Measurements from ENCODE around the gene LAPTM5.
A peak's percentile ranks its signal among the peaks of the same experiment; 100 is the strongest.

Gene LAPTM5

GRCh38 chr1:30724175-30724574 lies 33.4 kb downstream of the LAPTM5 start:
- no peak overlapping the region for H3K4me3 ChIP-seq (ENCODE audit: low read length)
- no peak for TF ChIP-seq ZNF274 (IDR thresholded peaks at IDR 0.05; ENCODE audit: low read depth, low read length)

DNA sequence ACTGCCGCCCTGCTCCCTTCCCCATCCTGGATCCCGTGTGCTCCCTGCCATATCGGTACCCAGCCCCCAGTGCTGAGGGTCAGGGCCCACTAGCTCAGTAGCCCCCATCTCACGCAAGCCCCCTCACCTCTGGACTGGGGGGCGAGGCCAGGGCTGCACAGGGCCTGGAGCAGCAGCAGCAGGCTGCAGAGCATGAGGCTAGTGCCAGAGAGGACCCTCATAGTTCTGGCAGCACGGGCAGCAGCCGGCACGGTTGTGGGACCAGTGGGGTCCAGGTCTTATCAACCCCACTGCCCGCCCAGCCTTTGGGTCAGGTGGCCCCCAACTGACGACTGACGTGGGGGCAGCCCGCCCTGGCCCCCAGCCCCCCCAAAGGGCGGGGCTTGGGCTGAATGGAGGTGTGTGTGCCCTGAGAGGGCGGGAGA lies 34.2 kb downstream of the LAPTM5 start, which contains the start of gene MATN1:
MATN1 (minus strand) TSS at position 255 of the 425 bp plus-strand sequence; CDS start at position 221, 34 bp downstream.
- TF ChIP-seq ZNF274 (IDR thresholded peaks at IDR 0.05; ENCODE audit: low read depth, low read length) = no peak
- no peak within 1 kb of the TSS for H3K4me3 ChIP-seq (ENCODE audit: low read length)

DNA sequence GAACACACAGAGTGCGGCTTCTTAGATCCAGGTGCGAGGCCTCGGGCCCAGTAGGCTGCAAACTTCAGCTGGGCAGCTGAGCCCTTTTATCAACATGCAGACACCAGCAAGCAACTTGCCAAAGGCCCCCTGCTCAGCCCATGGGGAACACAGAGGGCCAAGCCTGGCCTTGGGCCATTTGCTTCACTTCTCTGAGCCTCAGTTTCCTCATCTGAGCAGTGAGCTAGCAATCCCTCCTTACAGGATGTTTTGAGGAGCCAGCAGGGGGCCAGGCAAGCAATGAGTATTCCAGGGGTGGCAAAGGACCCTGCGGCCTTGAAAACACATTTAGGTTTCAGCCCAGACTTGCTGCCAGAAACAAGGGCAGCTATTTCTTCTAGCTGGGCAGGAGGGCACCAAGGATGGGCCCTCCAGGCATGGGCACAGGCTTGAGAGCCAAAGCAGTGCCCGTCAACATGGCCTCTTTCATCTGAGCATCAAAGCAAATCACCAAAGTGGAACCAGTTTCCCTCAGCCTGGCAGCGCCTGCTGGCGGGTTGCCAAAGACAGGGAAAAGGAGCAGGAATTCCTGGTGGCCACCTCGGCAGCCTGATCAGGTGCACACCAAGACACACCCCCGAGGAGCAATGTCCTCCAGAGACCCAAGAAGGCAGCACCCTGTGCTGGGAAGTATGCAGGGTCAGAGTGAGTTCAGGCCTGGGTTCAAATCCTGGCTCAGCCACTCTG lies 35.6 kb downstream of the LAPTM5 start:
- H3K4me3 ChIP-seq (ENCODE audit: low read length) = no peak overlapping the region
- no peak for TF ChIP-seq ZNF274 (IDR thresholded peaks at IDR 0.05; ENCODE audit: low read depth, low read length)

DNA sequence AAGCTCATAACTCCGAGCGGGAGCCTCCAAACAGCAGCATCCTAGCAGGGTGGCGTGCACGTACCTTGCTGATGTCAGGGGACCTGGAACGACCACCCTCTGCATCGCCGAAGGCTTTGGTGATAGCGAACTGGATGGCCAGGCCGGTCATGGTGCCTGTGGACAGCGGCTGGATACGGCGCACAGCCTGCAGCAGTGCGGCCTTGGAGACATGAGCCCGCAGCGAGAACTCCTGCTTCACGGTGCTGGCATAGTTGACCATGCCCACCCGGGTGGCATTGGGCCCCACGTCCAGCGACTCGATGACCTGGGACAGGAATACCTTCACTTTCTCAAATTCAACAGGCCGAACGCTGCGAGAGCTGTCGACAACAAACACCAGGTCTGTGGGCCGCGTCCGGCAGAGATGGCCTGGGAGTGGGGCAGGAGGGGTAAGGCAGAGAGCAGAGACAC lies 36.2 kb downstream of the LAPTM5 start:
- no peak for TF ChIP-seq ZNF274 (IDR thresholded peaks at IDR 0.05; ENCODE audit: low read depth, low read length)
- H3K4me3 ChIP-seq (ENCODE audit: low read length) = no peak overlapping the region

GRCh38 chr1:30720271-30721223 lies 37.0 kb downstream of the LAPTM5 start:
- TF ChIP-seq ZNF274 (IDR thresholded peaks at IDR 0.05; ENCODE audit: low read depth, low read length) = no peak
- no peak overlapping the region for H3K4me3 ChIP-seq (ENCODE audit: low read length)

- TF ChIP-seq ZNF274 (IDR thresholded peaks at IDR 0.05; ENCODE audit: low read depth, low read length) = no peak
- H3K4me3 ChIP-seq (ENCODE audit: low read length) = peak overlapping the region; percentile 64; the same call in 1 of the 2 replicates
These were observed 37.9 kb downstream of the LAPTM5 start for GRCh38 chr1:30719406-30720270.

- peak overlapping the region; percentile 64; the same call in 1 of the 2 replicates for H3K4me3 ChIP-seq (ENCODE audit: low read length)
- TF ChIP-seq ZNF274 (IDR thresholded peaks at IDR 0.05; ENCODE audit: low read depth, low read length) = no peak
These were observed 38.8 kb downstream of the LAPTM5 start for GRCh38 chr1:30718636-30719405.

DNA sequence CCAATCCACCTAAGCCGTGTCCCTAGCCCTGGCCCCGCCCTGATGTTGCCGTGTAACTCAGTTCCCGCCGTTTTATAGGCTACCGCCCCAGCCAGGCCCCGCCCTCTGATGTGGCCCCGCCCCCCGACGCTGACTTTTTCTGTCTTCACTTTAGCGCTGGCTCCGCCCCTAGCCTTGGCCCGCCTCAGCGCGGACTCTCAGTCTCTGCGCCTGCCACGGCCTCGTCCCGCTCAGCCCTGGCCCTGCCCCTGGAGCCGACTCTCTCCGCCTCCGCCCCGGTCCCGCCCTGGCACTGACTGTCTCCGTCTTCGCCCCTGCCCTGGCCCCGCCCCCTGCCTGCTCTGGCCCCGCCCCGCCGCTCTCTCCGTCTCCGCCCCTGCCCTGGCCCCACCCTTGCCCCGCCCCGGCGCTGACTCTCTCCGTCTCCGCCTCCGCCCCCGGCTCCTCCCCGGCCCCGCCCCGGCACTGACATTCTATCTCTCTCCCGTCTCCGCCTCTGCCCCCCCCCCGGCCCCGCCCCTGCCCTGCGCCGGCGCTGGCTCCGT lies 39.4 kb downstream of the LAPTM5 start:
- no peak for TF ChIP-seq ZNF274 (IDR thresholded peaks at IDR 0.05; ENCODE audit: low read depth, low read length)
- peak overlapping the region; percentile 46; the same call in 1 of the 2 replicates for H3K4me3 ChIP-seq (ENCODE audit: low read length)

- no peak overlapping the region for H3K4me3 ChIP-seq (ENCODE audit: low read length)
- no peak for TF ChIP-seq ZNF274 (IDR thresholded peaks at IDR 0.05; ENCODE audit: low read depth, low read length)
These were observed 40.9 kb downstream of the LAPTM5 start for GRCh38 chr1:30716646-30717045.

- H3K4me3 ChIP-seq (ENCODE audit: low read length) = no peak overlapping the region
- TF ChIP-seq ZNF274 (IDR thresholded peaks at IDR 0.05; ENCODE audit: low read depth, low read length) = no peak
These were observed 41.7 kb downstream of the LAPTM5 start for GRCh38 chr1:30715886-30716285.

DNA sequence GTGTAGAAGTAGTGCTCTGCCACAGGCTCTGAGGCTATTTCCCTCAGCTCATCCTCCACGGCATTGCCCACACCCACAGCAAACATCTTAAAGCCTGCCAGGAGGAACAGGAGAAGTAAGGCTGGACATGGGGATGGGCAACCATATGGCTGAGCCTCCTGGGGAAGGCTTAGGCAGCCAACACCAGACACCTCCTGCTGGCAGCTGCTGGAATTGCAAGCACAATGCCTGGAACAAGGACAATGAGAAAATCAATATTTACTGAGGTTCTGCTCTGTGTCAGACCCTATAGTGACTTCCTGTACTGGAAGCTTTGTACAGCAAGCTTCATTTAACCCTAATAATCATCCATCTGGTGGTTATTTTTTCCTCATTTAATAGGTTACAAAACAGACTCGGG lies 42.4 kb downstream of the LAPTM5 start:
- TF ChIP-seq ZNF274 (IDR thresholded peaks at IDR 0.05; ENCODE audit: low read depth, low read length) = no peak
- H3K4me3 ChIP-seq (ENCODE audit: low read length) = no peak overlapping the region

DNA sequence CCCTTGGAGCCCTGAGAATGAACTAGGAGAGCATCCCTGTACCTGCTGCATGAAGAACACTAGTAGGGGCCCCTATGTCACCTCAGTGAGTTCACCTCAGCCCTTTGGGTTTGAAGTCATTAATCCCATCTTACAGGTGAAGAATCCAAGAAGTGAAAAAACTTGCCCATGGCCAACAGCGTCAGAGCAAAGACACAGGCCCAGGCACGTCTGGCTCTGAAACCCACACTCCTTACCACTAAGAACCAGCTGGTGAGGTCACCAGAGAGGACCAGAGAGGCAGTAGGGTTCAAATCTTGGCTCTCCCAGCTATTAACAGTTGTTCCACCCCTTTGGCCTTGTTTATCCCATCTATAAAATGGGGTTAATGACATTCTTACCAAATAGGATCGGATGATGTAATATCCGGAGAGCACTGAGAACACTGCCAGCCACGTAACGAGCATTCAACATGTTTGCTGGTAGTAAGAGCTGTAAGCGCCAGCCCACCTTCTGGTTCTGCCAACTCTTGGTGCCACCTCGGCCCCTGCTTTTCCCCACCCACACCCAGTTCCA lies 43.0 kb downstream of the LAPTM5 start:
- TF ChIP-seq ZNF274 (IDR thresholded peaks at IDR 0.05; ENCODE audit: low read depth, low read length) = no peak
- H3K4me3 ChIP-seq (ENCODE audit: low read length) = no peak overlapping the region

All from GM08714 (cell line).